ENCODE measurements around the gene RBM14. TPM values are rescaled to one million over a fixed set of nuclear protein-coding genes. Genes with fewer than 3 reads are reported as not detected.

The RBM14 gene
- total RNA-seq, 1 experiment from 2014 or later, result 160 TPM

DNA sequence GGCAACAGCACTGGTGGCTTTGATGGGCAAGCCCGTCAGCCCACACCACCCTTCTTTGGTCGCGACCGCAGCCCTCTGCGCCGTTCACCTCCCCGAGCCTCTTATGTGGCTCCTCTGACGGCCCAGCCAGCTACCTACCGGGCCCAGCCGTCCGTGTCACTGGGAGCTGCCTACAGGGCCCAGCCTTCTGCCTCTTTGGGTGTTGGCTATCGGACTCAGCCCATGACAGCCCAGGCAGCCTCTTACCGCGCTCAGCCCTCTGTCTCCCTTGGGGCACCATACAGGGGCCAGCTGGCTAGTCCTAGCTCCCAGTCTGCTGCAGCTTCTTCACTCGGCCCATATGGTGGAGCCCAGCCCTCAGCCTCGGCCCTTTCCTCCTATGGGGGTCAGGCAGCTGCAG is 8.0 kb downstream of the RBM14 start:
- peaks cover 99% of the 10 kb centered on the region for H3K36me3 Mint-ChIP-seq (ENCODE audit: insufficient read depth, unreplicated experiment)
- Histone ChIP-seq H3K27me3 (replicated peaks; ENCODE audit: control insufficient read depth, insufficient read depth, low read length) (no peaks in the 10 kb centered on the region), H3K9me3 (no peaks in the 10 kb centered on the region), H3K36me3 (ENCODE audit: control insufficient read depth, insufficient read depth, low read length) (peaks cover 19% of the 10 kb centered on the region), H3K4me3 (ENCODE audit: low read depth, low read length) (no peak overlapping the region), H3K4me1 (no peaks in the 10 kb centered on the region)
- no peaks in the 10 kb centered on the region for H3K27me3 Mint-ChIP-seq (ENCODE audit: insufficient read depth, unreplicated experiment)
- CTCF ChIA-PET, result interaction anchor here (0.6 kb wide), 1 partner anchor 290 kb away, joined by 4 read pairs; no protein-coding TSS in a partner anchor
- no peak overlapping the region for H3K27ac Mint-ChIP-seq (ENCODE audit: unreplicated experiment)
- no peaks in the 10 kb centered on the region for H3K9me3 Mint-ChIP-seq (ENCODE audit: unreplicated experiment)
- intact Hi-C loops (cut with micrococcal nuclease; ENCODE audit: unreplicated experiment), result no loop called here
- POLR2A ChIA-PET, result interaction anchor here (2.2 to 2.3 kb wide), 2 partner anchors 8 to 14 kb away, joined by 14 to 17 read pairs; partner anchors contain the start of genes RBM14 and RBM4
- no TSS peak for BruUV-seq (replicated peaks)
- H3K4me1 Mint-ChIP-seq (ENCODE audit: low read depth, unreplicated experiment), result peaks cover 6% of the 10 kb centered on the region
- no peak overlapping the region for H3K4me3 Mint-ChIP-seq (ENCODE audit: unreplicated experiment)
- TF ChIP-seq, protein P1, sequence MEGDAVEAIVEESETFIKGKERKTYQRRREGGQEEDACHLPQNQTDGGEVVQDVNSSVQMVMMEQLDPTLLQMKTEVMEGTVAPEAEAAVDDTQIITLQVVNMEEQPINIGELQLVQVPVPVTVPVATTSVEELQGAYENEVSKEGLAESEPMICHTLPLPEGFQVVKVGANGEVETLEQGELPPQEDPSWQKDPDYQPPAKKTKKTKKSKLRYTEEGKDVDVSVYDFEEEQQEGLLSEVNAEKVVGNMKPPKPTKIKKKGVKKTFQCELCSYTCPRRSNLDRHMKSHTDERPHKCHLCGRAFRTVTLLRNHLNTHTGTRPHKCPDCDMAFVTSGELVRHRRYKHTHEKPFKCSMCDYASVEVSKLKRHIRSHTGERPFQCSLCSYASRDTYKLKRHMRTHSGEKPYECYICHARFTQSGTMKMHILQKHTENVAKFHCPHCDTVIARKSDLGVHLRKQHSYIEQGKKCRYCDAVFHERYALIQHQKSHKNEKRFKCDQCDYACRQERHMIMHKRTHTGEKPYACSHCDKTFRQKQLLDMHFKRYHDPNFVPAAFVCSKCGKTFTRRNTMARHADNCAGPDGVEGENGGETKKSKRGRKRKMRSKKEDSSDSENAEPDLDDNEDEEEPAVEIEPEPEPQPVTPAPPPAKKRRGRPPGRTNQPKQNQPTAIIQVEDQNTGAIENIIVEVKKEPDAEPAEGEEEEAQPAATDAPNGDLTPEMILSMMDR (IDR thresholded peaks at IDR 0.05; ENCODE audit: insufficient read depth in 1 of 2, low read depth in 1 of 2, low read length in 1 of 2, severe bottlenecking in 1 of 2, unreplicated experiment in 1 of 2), result no peak
- no peak for DNase-seq

DNA sequence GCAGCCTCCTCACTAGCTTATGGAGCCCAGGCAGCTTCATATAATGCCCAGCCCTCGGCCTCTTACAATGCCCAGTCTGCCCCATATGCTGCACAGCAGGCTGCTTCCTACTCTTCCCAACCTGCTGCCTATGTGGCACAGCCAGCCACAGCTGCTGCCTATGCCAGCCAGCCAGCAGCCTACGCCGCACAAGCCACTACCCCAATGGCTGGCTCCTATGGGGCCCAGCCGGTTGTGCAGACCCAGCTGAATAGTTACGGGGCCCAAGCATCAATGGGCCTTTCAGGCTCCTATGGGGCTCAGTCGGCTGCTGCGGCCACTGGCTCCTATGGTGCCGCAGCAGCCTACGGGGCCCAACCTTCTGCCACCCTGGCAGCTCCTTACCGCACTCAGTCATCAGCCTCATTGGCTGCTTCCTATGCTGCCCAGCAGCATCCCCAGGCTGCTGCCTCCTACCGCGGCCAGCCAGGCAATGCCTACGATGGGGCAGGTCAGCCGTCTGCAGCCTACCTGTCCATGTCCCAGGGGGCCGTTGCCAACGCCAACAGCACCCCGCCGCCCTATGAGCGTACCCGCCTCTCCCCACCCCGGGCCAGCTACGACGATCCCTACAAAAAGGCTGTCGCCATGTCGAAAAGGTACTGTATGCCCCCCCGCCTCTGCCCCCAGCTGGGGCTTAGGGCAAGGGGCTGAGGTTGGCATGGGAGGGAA is 8.8 kb downstream of the RBM14 start:
- H3K4me1 ChIP-seq, result no peaks in the 10 kb centered on the region
- Mint-ChIP-seq H3K27me3 (ENCODE audit: insufficient read depth, unreplicated experiment) (no peaks in the 10 kb centered on the region), H3K36me3 (ENCODE audit: insufficient read depth, unreplicated experiment) (peaks cover 99% of the 10 kb centered on the region), H3K9me3 (ENCODE audit: unreplicated experiment) (no peaks in the 10 kb centered on the region), H3K4me3 (ENCODE audit: unreplicated experiment) (no peak overlapping the region), H3K27ac (ENCODE audit: unreplicated experiment) (no peak overlapping the region), H3K4me1 (ENCODE audit: low read depth, unreplicated experiment) (peaks cover under 1% of the 10 kb centered on the region)
- no TSS peak for BruUV-seq (replicated peaks)
- peaks cover 23% of the 10 kb centered on the region for H3K36me3 ChIP-seq (ENCODE audit: control insufficient read depth, insufficient read depth, low read length)
- H3K27me3 ChIP-seq (replicated peaks; ENCODE audit: control insufficient read depth, insufficient read depth, low read length), result no peaks in the 10 kb centered on the region
- H3K9me3 ChIP-seq, result no peaks in the 10 kb centered on the region
- POLR2A ChIA-PET, result interaction anchor here (0.6 to 2.3 kb wide), 3 partner anchors 9 to 49 kb away, joined by 4 to 17 read pairs (median 14); partner anchors contain the start of genes RBM14 and RBM4
- CTCF ChIA-PET, result no interaction called here
- TF ChIP-seq, protein P1 (IDR thresholded peaks at IDR 0.05; ENCODE audit: insufficient read depth in 1 of 2, low read depth in 1 of 2, low read length in 1 of 2, severe bottlenecking in 1 of 2, unreplicated experiment in 1 of 2), result no peak
- no peak for DNase-seq
- intact Hi-C loops (cut with micrococcal nuclease; ENCODE audit: unreplicated experiment), result no loop called here
- no peak overlapping the region for H3K4me3 ChIP-seq (ENCODE audit: low read depth, low read length)

DNA sequence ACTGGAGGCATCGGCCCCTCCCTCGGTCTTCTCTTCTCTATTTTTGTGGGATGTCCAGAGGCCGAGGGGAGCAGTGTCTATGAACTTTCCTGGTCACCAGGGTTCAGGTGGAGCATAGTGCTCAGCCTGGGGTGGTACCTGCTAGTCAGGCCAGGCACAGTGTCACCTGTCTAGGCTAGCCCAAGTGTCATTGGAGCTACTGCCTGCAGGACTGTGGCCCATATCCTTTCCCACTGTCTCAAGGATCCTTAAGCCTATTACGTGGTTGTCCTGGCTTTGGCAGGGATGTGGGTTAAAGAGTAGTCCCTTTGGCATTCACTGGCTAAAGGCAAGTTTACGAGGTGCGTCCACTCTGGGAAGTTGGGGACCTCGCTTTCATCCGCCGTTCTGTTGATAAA is 9.3 kb downstream of the RBM14 start:
- Histone ChIP-seq H3K4me3 (ENCODE audit: low read depth, low read length) (no peak overlapping the region), H3K9me3 (no peaks in the 10 kb centered on the region), H3K27me3 (replicated peaks; ENCODE audit: control insufficient read depth, insufficient read depth, low read length) (no peaks in the 10 kb centered on the region), H3K4me1 (no peaks in the 10 kb centered on the region), H3K36me3 (ENCODE audit: control insufficient read depth, insufficient read depth, low read length) (peaks cover 23% of the 10 kb centered on the region)
- H3K9me3 Mint-ChIP-seq (ENCODE audit: unreplicated experiment), result no peaks in the 10 kb centered on the region
- TF ChIP-seq, protein P1 (IDR thresholded peaks at IDR 0.05; ENCODE audit: insufficient read depth in 1 of 2, low read depth in 1 of 2, low read length in 1 of 2, severe bottlenecking in 1 of 2, unreplicated experiment in 1 of 2), result no peak
- DNase-seq, result no peak
- H3K36me3 Mint-ChIP-seq (ENCODE audit: insufficient read depth, unreplicated experiment), result peaks cover 98% of the 10 kb centered on the region
- no peaks in the 10 kb centered on the region for H3K27me3 Mint-ChIP-seq (ENCODE audit: insufficient read depth, unreplicated experiment)
- ChIA-PET POLR2A (interaction anchor here (0.6 to 2.3 kb wide), 3 partner anchors 9 to 48 kb away, joined by 4 to 17 read pairs (median 14); partner anchors contain the start of genes RBM14 and RBM4), CTCF (no interaction called here)
- H3K4me3 Mint-ChIP-seq (ENCODE audit: unreplicated experiment), result no peak overlapping the region
- no peaks in the 10 kb centered on the region for H3K4me1 Mint-ChIP-seq (ENCODE audit: low read depth, unreplicated experiment)
- BruUV-seq (replicated peaks), result no TSS peak
- no peak overlapping the region for H3K27ac Mint-ChIP-seq (ENCODE audit: unreplicated experiment)
- intact Hi-C loops (cut with micrococcal nuclease; ENCODE audit: unreplicated experiment), result no loop called here
